IPS DF 6.9 (cell line): ENCODE measurements around the gene FBXW5.
A peak's percentile ranks its signal among the peaks of the same experiment; 100 is the strongest.

ENCODE experiments used
- DNase-seq: peaks from one replicate; pipeline ENCODE4 v3.0.0-alpha.2; 2013; ENCODE audit warnings: low read depth, low spot score
- H3K27ac ChIP-seq: one replicate; pipeline ENCODE4 v1.5.1; 2013; ENCODE audit warnings: low read length, control low read depth
- H3K27me3 ChIP-seq: 2 replicates; pipeline ENCODE4 v1.6.1; 2013; ENCODE audit warnings: mild to moderate bottlenecking, low read length; ENCODE audit not compliant: control insufficient read depth, insufficient read depth
- H3K36me3 ChIP-seq: 2 replicates; pipeline ENCODE4 v1.6.1; 2013; ENCODE audit warnings: low read length; ENCODE audit not compliant: control insufficient read depth, insufficient read depth
- H3K4me1 ChIP-seq: 2 replicates; pipeline ENCODE4 v1.6.1; 2013; ENCODE audit warnings: low read length; ENCODE audit not compliant: control insufficient read depth, insufficient read depth
- H3K4me3 ChIP-seq: 2 replicates; pipeline ENCODE4 v1.5.1; 2013; ENCODE audit warnings: mild to moderate bottlenecking, low read length
- H3K9me3 ChIP-seq: 2 replicates; pipeline ENCODE4 v1.6.1; 2013; ENCODE audit warnings: low read length, inconsistent platforms; ENCODE audit not compliant: control insufficient read depth, insufficient read depth
- WGBS: extraction: QIAGEN DNeasy Blood & Tissue Kit; methylation state at CpG from one replicate; pipeline ENCODE4 v1.1.7; 2013; ENCODE audit warnings: mixed read lengths, missing lambda C conversion rate; ENCODE audit not compliant: insufficient read length, insufficient coverage; 5-methylcytosine and 5-hydroxymethylcytosine counted together

FBXW5 gene

GRCh38 chr9:136947028-136947891, 2.7 kb upstream of the FBXW5 start:
- WGBS = no CpG with 5 or more reads among the region's 26 CpGs
- Histone ChIP-seq H3K27me3 (no peaks in the 10 kb centered on the region), H3K36me3 (peaks cover 3% of the 10 kb centered on the region; the same call in 1 of the 2 replicates), H3K9me3 (no peaks in the 10 kb centered on the region), H3K4me3 (no peak overlapping the region), H3K4me1 (peaks cover 5% of the 10 kb centered on the region; the same call in 1 of the 2 replicates), H3K27ac (no peak overlapping the region)
- no peak for DNase-seq

GRCh38 chr9:136946228-136947027, 1.9 kb upstream of the FBXW5 start:
- H3K27me3 ChIP-seq = no peaks in the 10 kb centered on the region
- H3K4me3 ChIP-seq = no peak overlapping the region
- H3K36me3 ChIP-seq = peaks cover 10% of the 10 kb centered on the region
- no peak for DNase-seq
- WGBS = no CpG with 5 or more reads among the region's 27 CpGs
- peaks cover 5% of the 10 kb centered on the region; the same call in 1 of the 2 replicates for H3K4me1 ChIP-seq
- H3K9me3 ChIP-seq = no peaks in the 10 kb centered on the region
- H3K27ac ChIP-seq = no peak overlapping the region

- peaks cover 5% of the 10 kb centered on the region; the same call in 1 of the 2 replicates for H3K4me1 ChIP-seq
- DNase-seq = no peak
- H3K36me3 ChIP-seq = peaks cover 18% of the 10 kb centered on the region
- no peaks in the 10 kb centered on the region for H3K27me3 ChIP-seq
- WGBS = no CpG with 5 or more reads among the region's 30 CpGs
- no peak overlapping the region for H3K4me3 ChIP-seq
- H3K9me3 ChIP-seq = no peaks in the 10 kb centered on the region
- no peak overlapping the region for H3K27ac ChIP-seq
Observed at GRCh38 chr9:136945333-136946227, 1.0 kb upstream of the FBXW5 start.

- Histone ChIP-seq H3K4me1 (peaks cover 5% of the 10 kb centered on the region; the same call in 1 of the 2 replicates), H3K27ac (no peak overlapping the region)
- DNase-seq = no peak
Observed at GRCh38 chr9:136944212-136944518, 373 bp downstream of the FBXW5 start.

GRCh38 chr9:136943291-136944211, 987 bp downstream of the FBXW5 start:
- peaks cover 26% of the 10 kb centered on the region for H3K36me3 ChIP-seq
- H3K27me3 ChIP-seq = no peaks in the 10 kb centered on the region
- H3K9me3 ChIP-seq = no peaks in the 10 kb centered on the region
- no peak for DNase-seq
- no peak overlapping the region for H3K27ac ChIP-seq
- H3K4me1 ChIP-seq = peaks cover 5% of the 10 kb centered on the region; the same call in 1 of the 2 replicates
- H3K4me3 ChIP-seq = peak overlapping the region; percentile 80
- WGBS = no CpG with 5 or more reads among the region's 61 CpGs

More at GRCh38 chr9:136944212-136944518, 373 bp downstream of the FBXW5 start:
- Histone ChIP-seq H3K9me3 (no peaks in the 10 kb centered on the region), H3K27me3 (no peaks in the 10 kb centered on the region), H3K36me3 (peaks cover 26% of the 10 kb centered on the region), H3K4me3 (peak overlapping the region; percentile 80)
- WGBS = no CpG with 5 or more reads among the region's 45 CpGs

- H3K9me3 ChIP-seq = no peaks in the 10 kb centered on the region
- peaks cover 5% of the 10 kb centered on the region; the same call in 1 of the 2 replicates for H3K4me1 ChIP-seq
- no CpG with 5 or more reads among the region's 16 CpGs for WGBS
- no peak overlapping the region for H3K4me3 ChIP-seq
- H3K27me3 ChIP-seq = no peaks in the 10 kb centered on the region
- H3K36me3 ChIP-seq = peaks cover 26% of the 10 kb centered on the region
- DNase-seq = no peak
- no peak overlapping the region for H3K27ac ChIP-seq
Observed at GRCh38 chr9:136942881-136943230, 1.7 kb downstream of the FBXW5 start.

GRCh38 chr9:136942112-136942880, 2.2 kb downstream of the FBXW5 start:
- no peak overlapping the region for H3K27ac ChIP-seq
- H3K27me3 ChIP-seq = no peaks in the 10 kb centered on the region
- H3K4me3 ChIP-seq = no peak overlapping the region
- no CpG with 5 or more reads among the region's 60 CpGs for WGBS
- H3K36me3 ChIP-seq = peaks cover 26% of the 10 kb centered on the region
- no peaks in the 10 kb centered on the region for H3K9me3 ChIP-seq
- H3K4me1 ChIP-seq = peaks cover 5% of the 10 kb centered on the region; the same call in 1 of the 2 replicates
- DNase-seq = no peak

- H3K27ac ChIP-seq = no peak overlapping the region
- peaks cover 26% of the 10 kb centered on the region for H3K36me3 ChIP-seq
- no peak overlapping the region for H3K4me3 ChIP-seq
- no CpG with 5 or more reads among the region's 55 CpGs for WGBS
- H3K9me3 ChIP-seq = no peaks in the 10 kb centered on the region
- DNase-seq = no peak
- H3K27me3 ChIP-seq = no peaks in the 10 kb centered on the region
- H3K4me1 ChIP-seq = peaks cover 5% of the 10 kb centered on the region; the same call in 1 of the 2 replicates
Observed at GRCh38 chr9:136941231-136942111, 3.1 kb downstream of the FBXW5 start.
